GM19372 (cell line): ENCODE results near the gene ACTN1.

Experiments
- ATAC-seq: cut with Tn5 transposase; IDR thresholded peaks from one replicate; pipeline ENCODE4 v1.9.1; 2021; ENCODE audit warnings: mild to moderate bottlenecking, low read depth, moderate library complexity; ENCODE audit not compliant: unreplicated experiment

The ACTN1 gene

DNA sequence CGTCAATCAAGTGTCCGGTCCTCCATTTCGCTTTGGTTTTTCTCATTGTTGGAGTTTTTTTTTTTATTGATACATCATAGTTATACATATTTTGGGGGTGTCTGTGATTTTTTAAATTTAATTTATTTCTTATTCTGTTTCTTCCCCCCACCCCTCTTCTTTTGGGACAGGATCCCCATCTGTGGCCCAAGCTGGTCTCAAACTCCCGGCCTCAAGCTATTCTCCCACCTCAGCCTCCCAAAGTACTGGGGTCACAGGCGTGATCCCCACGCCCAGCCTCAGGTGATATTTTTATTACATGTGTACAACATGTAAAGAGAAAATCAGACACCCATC is 134.9 kb downstream of the ACTN1 start:
- ATAC-seq, result no peak

DNA sequence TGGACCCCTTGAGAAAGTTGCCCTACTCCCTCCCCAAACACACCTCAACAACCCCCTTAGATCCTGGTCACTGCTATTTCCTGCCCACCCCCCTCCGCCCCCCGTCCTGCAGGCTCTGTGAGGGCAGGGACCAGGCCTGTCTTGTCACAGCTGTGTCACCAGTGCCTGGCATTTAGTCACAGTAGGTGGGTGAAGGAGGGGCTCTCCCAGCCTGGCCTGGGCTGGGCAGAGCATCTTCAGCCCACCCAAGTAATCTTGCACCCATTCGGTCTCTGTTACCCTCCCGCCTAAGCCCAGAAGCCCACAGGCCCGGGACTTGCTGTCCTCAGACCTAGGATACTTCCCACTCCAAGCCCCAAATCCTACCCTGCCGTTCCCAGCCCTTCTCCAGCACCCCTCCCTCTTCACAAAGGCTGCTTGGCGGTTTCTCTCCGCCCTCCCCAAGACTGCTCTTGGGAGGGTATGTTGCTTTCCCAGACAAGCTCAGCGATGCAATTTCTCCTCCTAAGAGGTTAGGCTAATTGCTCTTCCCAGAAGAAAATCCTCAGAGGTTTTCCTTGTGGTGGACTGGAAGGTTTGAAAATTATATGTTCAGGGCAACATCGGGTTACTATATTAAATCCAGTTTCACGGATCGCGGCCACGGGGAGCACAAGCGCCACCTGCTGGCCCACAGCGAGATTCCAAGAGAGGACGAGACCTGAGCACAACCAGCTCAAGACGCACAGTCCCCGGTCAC is 135.5 kb downstream of the ACTN1 start:
- no peak for ATAC-seq

DNA sequence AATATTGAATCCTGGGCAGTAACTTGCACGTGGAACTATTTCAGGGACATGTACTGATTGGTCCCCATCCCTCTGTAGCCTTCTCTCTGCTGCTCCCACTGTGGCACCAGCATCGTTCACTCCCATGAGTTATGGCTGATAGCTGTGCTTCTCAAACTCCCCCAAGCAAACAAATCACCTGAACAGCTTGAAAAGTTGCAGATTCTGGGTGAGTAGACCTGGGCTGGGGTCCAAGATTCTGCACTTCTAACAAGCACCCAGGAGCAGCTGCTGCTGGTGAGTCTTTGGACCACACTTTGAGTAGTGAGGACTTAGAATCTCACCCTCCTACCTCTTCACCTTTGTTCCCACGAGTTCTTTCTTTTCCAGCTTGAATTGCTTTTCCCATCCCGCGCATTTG is 136.8 kb downstream of the ACTN1 start:
- no peak for ATAC-seq

DNA sequence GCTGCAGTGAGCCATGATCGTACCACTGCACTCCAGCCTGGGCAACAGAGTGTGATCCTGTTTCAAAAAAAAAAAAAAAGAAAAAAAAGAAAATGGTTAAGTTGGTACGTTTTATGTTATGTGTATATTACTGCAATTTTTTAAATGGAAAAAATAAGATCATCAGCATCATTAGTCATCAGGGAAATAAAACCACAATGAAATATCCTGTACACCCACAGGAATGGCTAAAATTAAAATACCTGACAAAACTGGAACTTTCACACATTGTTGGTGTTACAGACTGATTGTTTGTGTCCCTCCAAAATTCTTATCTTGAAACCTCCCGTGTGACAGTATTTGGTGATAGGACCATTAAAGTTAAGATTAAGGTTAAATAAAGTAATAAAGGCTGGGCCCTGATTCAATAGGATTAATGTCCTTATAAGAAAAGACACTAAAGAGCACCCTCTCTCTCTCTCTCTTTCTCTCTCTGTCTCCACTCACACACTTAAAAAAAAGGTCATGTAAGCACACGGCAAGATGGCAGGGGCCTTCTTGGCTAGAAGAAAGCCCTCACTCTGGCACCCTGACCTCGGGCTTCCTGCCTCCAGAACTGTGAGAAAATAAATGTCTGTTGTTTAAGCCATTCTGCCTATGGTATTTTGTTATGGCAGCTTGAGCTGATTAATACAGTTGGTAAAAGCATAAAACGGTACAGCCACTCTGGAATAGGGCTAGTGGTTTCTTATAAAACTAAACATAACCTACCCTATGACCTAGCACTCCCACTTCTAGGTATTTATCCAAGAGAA is 137.9 kb downstream of the ACTN1 start:
- no peak for ATAC-seq

DNA sequence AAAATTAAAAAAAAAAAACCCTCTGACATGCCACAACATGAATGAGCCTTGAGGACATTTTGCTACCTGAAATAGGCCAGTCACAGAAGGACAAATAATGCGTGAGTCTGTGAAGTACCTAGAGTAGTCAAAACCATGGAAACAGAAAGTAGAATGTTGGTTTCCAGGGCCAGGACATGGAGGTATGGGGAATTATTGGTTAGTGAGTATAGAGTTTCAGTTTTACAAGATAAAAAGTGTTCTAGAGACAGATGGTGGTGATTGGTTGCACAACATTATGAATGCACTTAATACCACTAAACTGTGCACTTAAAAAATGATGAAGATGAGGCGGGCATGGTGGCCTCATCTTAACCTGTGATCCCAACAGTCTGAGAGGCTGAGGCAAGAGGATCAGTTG is 138.6 kb downstream of the ACTN1 start:
- no peak for ATAC-seq

DNA sequence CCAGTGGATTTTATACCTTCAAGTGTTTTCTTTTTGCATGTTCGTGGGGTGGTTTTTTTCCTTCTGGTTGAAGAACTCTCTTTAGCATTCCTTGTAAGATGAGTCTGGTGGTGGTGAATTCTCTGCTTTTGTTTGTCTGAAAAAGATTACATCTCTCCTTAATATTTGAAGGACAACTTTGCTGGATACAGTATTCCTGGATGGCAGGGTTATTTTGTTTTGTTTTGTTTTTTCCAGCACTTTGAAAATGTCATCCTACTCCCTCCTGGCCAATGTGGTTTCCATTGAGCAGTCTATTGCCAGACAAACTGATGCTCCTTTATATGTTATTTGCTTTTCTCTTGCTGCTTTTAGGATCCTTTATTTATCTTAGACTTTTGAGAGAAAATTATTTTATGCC is 143.0 kb downstream of the ACTN1 start:
- ATAC-seq, result no peak

DNA sequence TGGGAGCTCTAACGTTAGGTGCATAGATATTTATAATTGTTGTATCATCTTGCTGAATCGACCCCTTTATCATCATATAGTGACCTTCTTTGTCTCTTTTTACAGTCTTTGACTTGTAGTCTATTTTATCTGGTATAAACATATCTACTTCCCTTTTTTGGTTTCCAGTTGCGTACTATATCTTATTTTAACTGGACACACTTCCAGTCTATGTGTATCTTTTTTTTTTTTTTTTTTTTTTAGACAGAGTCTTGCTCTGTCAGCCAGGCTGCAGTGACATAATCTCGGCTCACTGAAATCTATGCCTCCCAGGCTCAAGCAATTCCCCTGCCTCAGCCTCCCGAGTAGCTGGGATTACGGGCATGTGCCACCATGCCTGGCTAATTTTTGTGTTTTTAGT is 144.3 kb downstream of the ACTN1 start:
- ATAC-seq, result no peak

DNA sequence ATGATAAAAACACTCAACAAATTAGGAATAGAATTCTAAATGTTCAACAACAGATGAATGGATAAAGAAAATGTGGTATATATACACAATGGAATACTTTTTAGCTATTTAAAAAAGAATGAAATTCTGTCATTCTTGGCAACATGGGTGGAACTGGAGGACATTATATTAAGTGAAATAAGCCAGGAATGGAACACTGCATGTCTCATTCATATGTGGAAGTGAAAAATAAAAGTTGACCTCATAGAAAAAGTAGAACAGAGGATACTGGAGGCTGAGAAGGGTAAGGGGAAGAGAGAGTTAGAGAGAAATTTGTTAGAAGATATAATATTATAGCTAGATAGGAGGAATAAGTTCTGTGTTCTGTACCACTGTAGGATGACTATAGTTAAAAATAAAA is 150.4 kb downstream of the ACTN1 start:
- no peak for ATAC-seq

DNA sequence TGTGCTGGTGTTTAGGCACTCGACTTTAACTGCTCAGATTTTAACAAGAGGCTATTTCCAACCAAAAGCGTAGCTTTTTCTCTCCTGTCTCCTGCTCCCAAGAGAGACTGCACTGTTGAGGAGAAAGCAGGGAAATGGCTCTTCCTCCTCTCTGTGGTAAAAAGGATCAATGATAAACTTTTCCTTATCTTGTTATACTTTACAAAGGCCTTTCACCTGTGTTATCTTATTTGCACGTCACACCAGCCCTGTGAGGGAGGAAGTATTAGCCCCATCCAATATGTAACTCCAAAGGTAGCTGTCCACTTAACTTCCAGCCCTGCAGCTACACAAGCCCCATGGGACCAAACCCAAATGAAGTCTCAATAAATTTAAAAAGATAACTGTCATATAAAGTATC is 153.4 kb downstream of the ACTN1 start:
- ATAC-seq, result no peak

DNA sequence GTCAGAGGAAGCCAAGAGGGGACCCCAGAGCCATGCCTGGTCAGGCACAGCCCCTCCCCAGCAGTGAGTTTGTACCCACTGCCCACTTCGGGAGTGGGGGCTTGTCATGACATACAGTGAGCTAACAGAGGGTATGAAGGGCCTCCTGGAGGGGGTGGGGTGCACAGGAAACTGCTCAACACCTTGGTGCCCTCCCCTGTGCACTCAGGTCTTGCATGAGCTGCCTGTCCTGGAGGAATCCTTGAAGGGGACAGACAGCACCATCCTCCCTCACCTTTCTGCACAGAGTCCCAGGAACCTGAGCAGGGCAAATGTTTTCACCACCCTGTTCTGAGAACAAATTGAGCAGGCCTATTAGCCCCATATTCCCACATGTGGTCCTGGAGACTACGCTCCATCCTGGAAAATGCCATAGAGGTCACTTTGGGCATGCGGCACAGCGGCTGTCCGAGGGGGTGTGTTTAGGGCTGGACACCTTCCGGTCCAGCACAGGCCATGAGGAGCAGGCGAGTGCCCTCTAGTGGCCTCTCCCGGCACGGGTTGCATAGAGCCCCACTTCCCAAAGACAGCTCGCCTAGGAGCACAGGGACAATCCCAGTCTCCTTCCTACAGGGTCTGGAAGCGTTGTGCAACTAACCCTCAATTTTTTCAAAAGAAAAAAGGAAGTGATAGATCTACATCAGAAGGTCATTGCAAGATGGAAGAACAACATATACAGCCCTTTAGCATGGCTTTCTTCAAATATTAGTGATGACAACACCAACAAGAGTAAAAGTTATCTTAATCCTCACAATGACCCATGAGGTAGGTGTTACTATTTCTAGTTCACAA is 154.4 kb downstream of the ACTN1 start:
- no peak for ATAC-seq

DNA sequence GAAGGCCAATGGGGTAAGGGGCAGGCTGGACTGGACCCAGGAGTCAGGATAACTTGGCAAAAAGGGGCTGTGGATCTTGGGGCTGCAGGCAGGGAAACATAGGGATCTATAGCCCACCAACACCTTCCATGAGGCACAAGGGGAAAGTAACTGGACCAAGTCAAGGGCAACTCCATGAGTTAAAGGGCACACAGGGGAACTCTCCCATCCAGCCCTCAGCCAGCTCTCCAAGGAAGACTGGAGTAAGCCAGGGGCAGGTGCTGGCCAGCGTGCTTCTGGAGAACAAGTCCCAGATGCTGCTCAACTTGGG is 154.9 kb downstream of the ACTN1 start:
- no peak for ATAC-seq
